Measurements from ENCODE around the gene SPPL2A. TPM values are rescaled to one million over a fixed set of nuclear protein-coding genes. Genes with fewer than 3 reads are reported as not detected.

Gene SPPL2A
- total RNA-seq, 1 experiment from 2014 or later, result 34.4 TPM

DNA sequence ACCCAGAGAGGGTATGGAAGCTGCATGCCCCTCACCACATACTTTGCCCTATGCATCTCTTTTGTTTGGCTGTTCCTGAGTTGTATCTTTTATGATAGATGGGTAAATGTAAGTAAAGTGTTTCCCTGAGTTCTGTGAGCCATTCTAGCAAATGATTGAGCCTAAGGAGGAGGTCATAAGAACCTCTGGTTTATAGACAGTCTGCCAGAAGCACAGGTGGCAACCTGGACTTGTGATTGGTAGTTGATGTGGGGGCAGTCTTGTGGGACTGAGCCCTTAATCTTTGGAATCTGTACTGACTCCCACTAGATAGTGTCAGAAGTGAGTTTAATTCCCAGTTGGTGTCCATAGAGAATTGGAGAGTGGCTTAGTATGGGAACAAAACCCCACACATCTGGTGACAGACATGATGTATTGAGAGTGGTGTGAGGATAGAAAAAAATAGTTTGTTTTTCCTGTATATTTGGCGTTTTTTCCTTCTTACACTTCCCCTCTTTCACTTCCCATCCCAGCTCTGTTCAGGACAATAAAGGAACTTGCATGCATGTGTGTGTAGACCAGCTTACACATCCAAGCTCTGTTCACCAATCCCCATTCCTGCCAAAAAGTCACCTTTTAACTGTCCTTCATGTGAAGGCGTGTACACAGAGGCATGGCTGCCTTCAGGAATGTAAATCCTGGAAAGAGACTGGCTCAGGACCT, 38.1 kb upstream of the SPPL2A start:
- Histone ChIP-seq H3K36me3 (ENCODE audit: low read depth, low read length) (no peaks in the 10 kb centered on the region), H3K4me2 (ENCODE audit: low read length) (no peak overlapping the region), H3K9me3 (ENCODE audit: low read length) (no peaks in the 10 kb centered on the region), H3K9me2 (replicated peaks; ENCODE audit: low read length) (no peaks in the 10 kb centered on the region), H4K20me1 (ENCODE audit: low read length) (no peaks in the 10 kb centered on the region), H3K4me3 (ENCODE audit: low read length) (no peak overlapping the region), H2AFZ (ENCODE audit: low read length) (no peak overlapping the region), H3K27me3 (ENCODE audit: low read length) (no peaks in the 10 kb centered on the region), H3K27ac (ENCODE audit: low read length) (no peak overlapping the region), H3K79me2 (ENCODE audit: low read length) (no peaks in the 10 kb centered on the region), H3K4me1 (ENCODE audit: insufficient read depth, low read length) (peaks cover 7% of the 10 kb centered on the region), H3F3A (ENCODE audit: low read length, unreplicated experiment) (no peaks in the 10 kb centered on the region), H3K9ac (ENCODE audit: low read length) (no peak overlapping the region)
- intact Hi-C loops (cut with micrococcal nuclease), result no loop called here
- TF ChIP-seq EZH2 (IDR thresholded peaks at IDR 0.05; ENCODE audit: low read length, unreplicated experiment) (no peak), EZH2phosphoT487 (IDR thresholded peaks at IDR 0.05; ENCODE audit: borderline replicate concordance, low read length) (no peak)
- TF ChIP-seq, protein P1, sequence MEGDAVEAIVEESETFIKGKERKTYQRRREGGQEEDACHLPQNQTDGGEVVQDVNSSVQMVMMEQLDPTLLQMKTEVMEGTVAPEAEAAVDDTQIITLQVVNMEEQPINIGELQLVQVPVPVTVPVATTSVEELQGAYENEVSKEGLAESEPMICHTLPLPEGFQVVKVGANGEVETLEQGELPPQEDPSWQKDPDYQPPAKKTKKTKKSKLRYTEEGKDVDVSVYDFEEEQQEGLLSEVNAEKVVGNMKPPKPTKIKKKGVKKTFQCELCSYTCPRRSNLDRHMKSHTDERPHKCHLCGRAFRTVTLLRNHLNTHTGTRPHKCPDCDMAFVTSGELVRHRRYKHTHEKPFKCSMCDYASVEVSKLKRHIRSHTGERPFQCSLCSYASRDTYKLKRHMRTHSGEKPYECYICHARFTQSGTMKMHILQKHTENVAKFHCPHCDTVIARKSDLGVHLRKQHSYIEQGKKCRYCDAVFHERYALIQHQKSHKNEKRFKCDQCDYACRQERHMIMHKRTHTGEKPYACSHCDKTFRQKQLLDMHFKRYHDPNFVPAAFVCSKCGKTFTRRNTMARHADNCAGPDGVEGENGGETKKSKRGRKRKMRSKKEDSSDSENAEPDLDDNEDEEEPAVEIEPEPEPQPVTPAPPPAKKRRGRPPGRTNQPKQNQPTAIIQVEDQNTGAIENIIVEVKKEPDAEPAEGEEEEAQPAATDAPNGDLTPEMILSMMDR (conservative IDR thresholded peaks at IDR 0.05; ENCODE audit: low read depth, low read length), result no peak
- ATAC-seq (no peak), DNase-seq (no peak)
- POLR2A ChIA-PET (ENCODE audit: unreplicated experiment), result no interaction called here
- CTCF ChIA-PET, result no interaction called here
- BruUV-seq (replicated peaks), result no TSS peak

DNA sequence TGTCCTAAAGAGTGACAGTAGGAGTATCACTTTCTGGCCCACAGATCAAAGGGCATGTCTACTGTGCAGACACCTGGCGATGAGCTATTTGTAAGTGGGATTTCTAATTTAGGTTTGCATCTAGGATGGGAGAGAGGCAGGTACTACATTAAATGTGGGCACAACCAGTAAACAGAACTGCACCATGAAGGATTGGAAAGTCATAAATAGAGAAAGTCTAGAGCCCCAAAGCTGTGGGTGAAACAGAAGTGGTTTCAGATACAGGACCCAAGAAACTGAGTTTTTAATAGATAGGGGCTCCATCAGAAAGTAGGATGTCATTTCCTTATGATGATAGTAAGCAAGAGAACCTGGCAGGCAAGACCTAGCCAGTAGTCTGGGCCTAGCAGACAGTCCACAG, 35.2 kb upstream of the SPPL2A start:
- no peaks in the 10 kb centered on the region for H3F3A ChIP-seq (ENCODE audit: low read length, unreplicated experiment)
- no peak overlapping the region for H2AFZ ChIP-seq (ENCODE audit: low read length)
- no peaks in the 10 kb centered on the region for H3K79me2 ChIP-seq (ENCODE audit: low read length)
- DNase-seq (no peak), ATAC-seq (no peak)
- no peaks in the 10 kb centered on the region for H3K36me3 ChIP-seq (ENCODE audit: low read depth, low read length)
- ChIA-PET POLR2A (ENCODE audit: unreplicated experiment) (no interaction called here), CTCF (no interaction called here)
- no peaks in the 10 kb centered on the region for H3K27me3 ChIP-seq (ENCODE audit: low read length)
- no peak overlapping the region for H3K27ac ChIP-seq (ENCODE audit: low read length)
- no peaks in the 10 kb centered on the region for H3K9me2 ChIP-seq (replicated peaks; ENCODE audit: low read length)
- H4K20me1 ChIP-seq (ENCODE audit: low read length), result no peaks in the 10 kb centered on the region
- H3K4me2 ChIP-seq (ENCODE audit: low read length), result no peak overlapping the region
- no peak overlapping the region for H3K4me3 ChIP-seq (ENCODE audit: low read length)
- no peaks in the 10 kb centered on the region for H3K9me3 ChIP-seq (ENCODE audit: low read length)
- no TSS peak for BruUV-seq (replicated peaks)
- peaks cover 18% of the 10 kb centered on the region for H3K4me1 ChIP-seq (ENCODE audit: insufficient read depth, low read length)
- H3K9ac ChIP-seq (ENCODE audit: low read length), result no peak overlapping the region
- TF ChIP-seq, protein P1 (conservative IDR thresholded peaks at IDR 0.05; ENCODE audit: low read depth, low read length), result no peak
- no peak for TF ChIP-seq EZH2 (IDR thresholded peaks at IDR 0.05; ENCODE audit: low read length, unreplicated experiment)
- TF ChIP-seq EZH2phosphoT487 (IDR thresholded peaks at IDR 0.05; ENCODE audit: borderline replicate concordance, low read length), result no peak
- intact Hi-C loops (cut with micrococcal nuclease), result no loop called here

DNA sequence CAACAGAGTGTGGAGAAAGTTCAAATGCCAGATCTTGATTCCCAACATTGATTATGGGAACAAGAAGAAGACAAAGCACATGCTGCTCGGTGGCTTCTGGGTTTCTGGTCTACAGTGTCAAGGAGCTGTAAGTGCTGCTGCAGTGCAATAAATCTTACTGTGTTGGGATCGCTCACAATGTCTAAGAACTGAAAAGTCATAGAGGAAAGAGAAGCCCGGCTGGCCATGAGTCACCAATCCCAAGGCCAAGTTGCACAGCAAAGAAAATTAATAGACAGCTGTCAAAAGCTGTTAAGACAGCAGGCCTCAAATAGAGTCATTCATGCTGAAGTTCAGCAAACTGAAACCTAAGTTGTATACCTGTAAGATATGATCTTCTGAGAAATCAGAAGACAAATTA, 33.2 kb upstream of the SPPL2A start:
- TF ChIP-seq, protein P1 (conservative IDR thresholded peaks at IDR 0.05; ENCODE audit: low read depth, low read length), result no peak
- TF ChIP-seq EZH2 (IDR thresholded peaks at IDR 0.05; ENCODE audit: low read length, unreplicated experiment) (no peak), EZH2phosphoT487 (IDR thresholded peaks at IDR 0.05; ENCODE audit: borderline replicate concordance, low read length) (no peak)
- CTCF ChIA-PET, result no interaction called here
- H3K4me2 ChIP-seq (ENCODE audit: low read length), result peak overlapping the region; percentile 70

More for the DNA sequence above, 33.2 kb upstream of the SPPL2A start:
- no peaks in the 10 kb centered on the region for H3K79me2 ChIP-seq (ENCODE audit: low read length)
- peaks cover 18% of the 10 kb centered on the region for H3K4me1 ChIP-seq (ENCODE audit: insufficient read depth, low read length)
- no peaks in the 10 kb centered on the region for H3K27me3 ChIP-seq (ENCODE audit: low read length)
- no peaks in the 10 kb centered on the region for H3F3A ChIP-seq (ENCODE audit: low read length, unreplicated experiment)
- no peaks in the 10 kb centered on the region for H3K36me3 ChIP-seq (ENCODE audit: low read depth, low read length)
- H3K4me3 ChIP-seq (ENCODE audit: low read length), result no peak overlapping the region; the same call in 1 of the 2 replicates
- intact Hi-C loops (cut with micrococcal nuclease), result loop anchor here (1.0 kb wide), 1 partner anchor 79 kb away; no protein-coding TSS in a partner anchor
- DNase-seq (peak; percentile 61), ATAC-seq (peak; percentile 92)
- no peaks in the 10 kb centered on the region for H4K20me1 ChIP-seq (ENCODE audit: low read length)
- POLR2A ChIA-PET (ENCODE audit: unreplicated experiment), result no interaction called here
- peak overlapping the region; percentile 35; the same call in 1 of the 2 replicates for H3K27ac ChIP-seq (ENCODE audit: low read length)
- no peaks in the 10 kb centered on the region for H3K9me3 ChIP-seq (ENCODE audit: low read length)
- BruUV-seq (replicated peaks), result no TSS peak
- H2AFZ ChIP-seq (ENCODE audit: low read length), result no peak overlapping the region; the same call in 1 of the 2 replicates
- H3K9me2 ChIP-seq (replicated peaks; ENCODE audit: low read length), result no peaks in the 10 kb centered on the region
- H3K9ac ChIP-seq (ENCODE audit: low read length), result no peak overlapping the region

Data from PC-3 (cell line).